Keratinocyte (primary cell): ENCODE data around the gene SAFB. TPM values are rescaled to one million over a fixed set of nuclear protein-coding genes. Genes with fewer than 3 reads are reported as not detected.

ENCODE experiments used
- DNase-seq: peaks from one replicate; pipeline ENCODE4 v3.0.0-alpha.2; 2011; ENCODE audit warnings: low read depth, missing footprints, low spot score
- FAIRE-seq: peaks from 2 replicates; lab custom pipeline; 2011; peaks lifted over from hg19 to GRCh38; lab: Jason Lieb, UNC
- H2AFZ ChIP-seq: 2 replicates; pipeline ENCODE4 v1.6.0; 2012; ENCODE audit warnings: low read length, control low read depth, inconsistent platforms; ENCODE audit not compliant: control insufficient read depth
- H3K27ac ChIP-seq: 2 replicates; pipeline ENCODE4 v1.5.1; 2011; ENCODE audit warnings: low read length; ENCODE audit not compliant: control insufficient read depth, insufficient read depth
- H3K27me3 ChIP-seq: 3 replicates; pipeline ENCODE4 v1.6.0; 2011; ENCODE audit warnings: low read length; ENCODE audit not compliant: control insufficient read depth, insufficient read depth; ENCODE audit errors: extremely low read depth
- H3K36me3 ChIP-seq, 2 experiments: 2 replicates in 1 of 2; 3 replicates in 1 of 2; pipeline ENCODE4 v1.5.1; 2011; ENCODE audit warnings: low read length in 2 of 2, mild to moderate bottlenecking in 1 of 2; ENCODE audit not compliant: control insufficient read depth in 2 of 2, insufficient read depth in 2 of 2; ENCODE audit errors: extremely low read depth in 1 of 2
- H3K4me1 ChIP-seq: 3 replicates; pipeline ENCODE4 v1.5.1; 2011; ENCODE audit warnings: low read length; ENCODE audit not compliant: control insufficient read depth, insufficient read depth; ENCODE audit errors: extremely low read depth
- H3K4me2 ChIP-seq: 3 replicates; pipeline ENCODE4 v1.6.0; 2011; ENCODE audit warnings: low read depth, low read length; ENCODE audit not compliant: control insufficient read depth, insufficient read depth; ENCODE audit errors: extremely low read depth
- H3K4me3 ChIP-seq, 3 experiments: fragments of 200-600 bp in 1 of 3; sonication (generic) in 1 of 3; 2 replicates in 2 of 3; 3 replicates in 1 of 3; pipeline ENCODE4 v1.5.1; 2011 to 2016; ENCODE audit warnings: low read length in 3 of 3, mild to moderate bottlenecking in 3 of 3, control low read depth in 2 of 3, inconsistent platforms in 1 of 3, low read depth in 1 of 3, mixed read lengths in 1 of 3, mixed run types in 1 of 3, moderate library complexity in 1 of 3; ENCODE audit not compliant: control insufficient read depth in 2 of 3, insufficient read depth in 2 of 3; ENCODE audit errors: extremely low read depth in 1 of 3
- H3K79me2 ChIP-seq: 2 replicates; pipeline ENCODE4 v1.6.0; 2012; ENCODE audit warnings: low read length; ENCODE audit not compliant: control insufficient read depth, insufficient read depth
- H3K9ac ChIP-seq: 3 replicates; pipeline ENCODE4 v1.6.0; 2011; ENCODE audit warnings: low read length; ENCODE audit not compliant: control insufficient read depth, insufficient read depth; ENCODE audit errors: extremely low read depth
- H3K9me1 ChIP-seq: 3 replicates; pipeline ENCODE4 v1.6.0; 2011; ENCODE audit warnings: low read length; ENCODE audit not compliant: control insufficient read depth, insufficient read depth; ENCODE audit errors: extremely low read depth
- H3K9me3 ChIP-seq: 2 replicates; pipeline ENCODE4 v1.5.1; 2012; ENCODE audit warnings: low read depth, low read length; ENCODE audit not compliant: control insufficient read depth
- H4K20me1 ChIP-seq: 3 replicates; pipeline ENCODE4 v1.6.0; 2011; ENCODE audit warnings: low read length; ENCODE audit not compliant: control insufficient read depth, insufficient read depth; ENCODE audit errors: extremely low read depth
- EZH2 ChIP-seq: IDR thresholded peaks from one replicate; pipeline ENCODE4 v1.6.1; 2012; ENCODE audit warnings: inconsistent platforms, mild to moderate bottlenecking, low read length, moderate library complexity
- dilution Hi-C: fragments of 300-500 bp; cut with MboI; formaldehyde crosslinking; loops from one replicate; pipeline ENCODE4 v1.7.0; 2020; ENCODE audit warnings: low sequenced_read_pairs; ENCODE audit not compliant: extremely low pct_ligation_motif_present
- polyA plus RNA-seq, 5 experiments: library from polyadenylated mRNA; depleted of rRNA in 3 of 5; stranded (reverse) in 3 of 5; stranded (forward) in 1 of 5; unstranded in 1 of 5; fragments of >200 nt; gene quantifications; 1 replicate in 1 of 5; 2 replicates in 3 of 5; 3 replicates in 1 of 5; pipeline versions ENCODE4 v1.2.1 to v1.2.3, GENCODE V29; 2011 to 2012; ENCODE audit warnings: missing spikeins in 2 of 5, low read depth in 1 of 5, low replicate concordance in 1 of 5
- small RNA-seq, 3 experiments: library from RNA; depleted of rRNA; stranded (forward); fragments of <200 nt; gene quantifications; one replicate each; pipeline ENCODE3, GENCODE V24; 2012; ENCODE audit warnings: low read depth in 3 of 3, low replicate concordance in 1 of 3; ENCODE audit not compliant: insufficient read length in 3 of 3
- TF ChIP-seq, protein P1 (sequence below), 3 experiments: IDR thresholded peaks in 1 of 3; conservative IDR thresholded peaks in 1 of 3; optimal IDR thresholded peaks in 1 of 3; 2 replicates in 2 of 3; 3 replicates in 1 of 3; pipeline versions ENCODE3 to v1.5.1; 2011; ENCODE audit warnings: low read length in 3 of 3, mild to moderate bottlenecking in 3 of 3, moderate library complexity in 2 of 3, control low read depth in 1 of 3, inconsistent platforms in 1 of 3; ENCODE audit not compliant: insufficient read depth in 2 of 3; ENCODE audit errors: extremely low read depth in 1 of 3

The SAFB gene
- polyA plus RNA-seq, 1 donor (not counting 4 experiments of a cell fraction or from before 2014, with no cell fraction given), result 34.0 TPM

DNA sequence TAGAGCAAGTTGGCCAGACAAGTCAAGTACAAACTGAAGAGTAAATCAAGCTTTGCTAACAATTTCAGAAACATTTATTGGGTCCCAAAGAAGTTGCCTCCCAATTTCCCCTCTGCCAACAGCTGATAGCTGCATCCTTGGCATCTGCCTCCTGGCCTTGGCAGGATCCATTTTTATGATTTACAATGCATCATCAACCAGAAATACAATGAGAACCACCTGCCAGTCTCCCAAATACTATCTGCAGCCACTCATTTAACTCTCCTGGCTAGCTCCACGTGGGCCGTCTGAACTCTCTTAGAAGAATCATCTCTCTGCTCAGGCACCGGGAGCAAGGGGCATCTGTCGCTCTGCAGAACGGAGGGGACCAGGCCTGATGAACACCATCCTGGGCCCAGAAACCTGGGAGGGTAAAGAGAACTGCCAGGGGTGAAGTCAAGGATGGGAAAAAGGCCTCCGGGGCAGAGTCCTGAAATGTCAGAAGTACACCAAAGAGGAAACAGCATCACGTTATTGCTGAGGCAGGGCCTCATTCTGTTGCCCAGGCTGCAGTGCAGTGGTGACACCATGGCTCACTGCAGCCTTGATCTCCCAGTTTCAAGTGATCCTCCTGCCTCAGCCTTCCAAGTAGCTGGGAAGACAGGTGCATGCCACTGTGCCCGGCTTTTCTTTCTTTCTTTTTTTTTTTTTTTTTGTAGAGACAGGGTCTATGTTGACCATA lies 94.5 kb downstream of the SAFB start:
- H3K4me3 ChIP-seq, result peak overlapping the region in 1 of 3 experiments; percentile 91
- H3K4me2 ChIP-seq, result peak overlapping the region; percentile 92
- H3K27ac ChIP-seq, result peak overlapping the region; percentile 96
- H3K27me3 ChIP-seq, result no peaks in the 10 kb centered on the region
- no peak for DNase-seq
- TF ChIP-seq EZH2, result no peak
- TF ChIP-seq, protein P1, sequence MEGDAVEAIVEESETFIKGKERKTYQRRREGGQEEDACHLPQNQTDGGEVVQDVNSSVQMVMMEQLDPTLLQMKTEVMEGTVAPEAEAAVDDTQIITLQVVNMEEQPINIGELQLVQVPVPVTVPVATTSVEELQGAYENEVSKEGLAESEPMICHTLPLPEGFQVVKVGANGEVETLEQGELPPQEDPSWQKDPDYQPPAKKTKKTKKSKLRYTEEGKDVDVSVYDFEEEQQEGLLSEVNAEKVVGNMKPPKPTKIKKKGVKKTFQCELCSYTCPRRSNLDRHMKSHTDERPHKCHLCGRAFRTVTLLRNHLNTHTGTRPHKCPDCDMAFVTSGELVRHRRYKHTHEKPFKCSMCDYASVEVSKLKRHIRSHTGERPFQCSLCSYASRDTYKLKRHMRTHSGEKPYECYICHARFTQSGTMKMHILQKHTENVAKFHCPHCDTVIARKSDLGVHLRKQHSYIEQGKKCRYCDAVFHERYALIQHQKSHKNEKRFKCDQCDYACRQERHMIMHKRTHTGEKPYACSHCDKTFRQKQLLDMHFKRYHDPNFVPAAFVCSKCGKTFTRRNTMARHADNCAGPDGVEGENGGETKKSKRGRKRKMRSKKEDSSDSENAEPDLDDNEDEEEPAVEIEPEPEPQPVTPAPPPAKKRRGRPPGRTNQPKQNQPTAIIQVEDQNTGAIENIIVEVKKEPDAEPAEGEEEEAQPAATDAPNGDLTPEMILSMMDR (optimal IDR thresholded peaks at IDR 0.05 in 1 of 3, IDR thresholded peaks at IDR 0.05 in 1 of 3, conservative IDR thresholded peaks at IDR 0.05 in 1 of 3; ENCODE audit: extremely low read depth in 1 of 3, insufficient read depth in 2 of 3, low read length in 3 of 3), result no peak
- no peak overlapping the region for H2AFZ ChIP-seq
- H3K36me3 ChIP-seq, result peaks cover 17 to 35% of the 10 kb centered on the region in 2 experiments
- no peaks in the 10 kb centered on the region for H3K9me1 ChIP-seq
- peak overlapping the region; percentile 99 for H3K9ac ChIP-seq
- FAIRE-seq, result no peak
- no peaks in the 10 kb centered on the region for H3K9me3 ChIP-seq
- peaks cover 51% of the 10 kb centered on the region for H3K79me2 ChIP-seq
- dilution Hi-C loops, result no loop called here
- peaks cover 13% of the 10 kb centered on the region for H4K20me1 ChIP-seq
- peaks cover 19% of the 10 kb centered on the region for H3K4me1 ChIP-seq

Small RNA genes within 50 kb of the gene (small RNA-seq; reads per million reads assigned to genes)
- gene SNRPEP4, result 0 reads per million in 3 experiments

Other genes with a start within 250 kb of the SAFB start
- not detected in 3 replicates for gene ZNRF4, start 167.7 kb upstream of the SAFB start, polyA plus RNA-seq
- gene TINCR, start 55.1 kb upstream of the SAFB start, polyA plus RNA-seq, result 5.6 to 20.3 TPM (median 9.7 TPM) in 3 replicates
- 8.0 to 17.5 TPM (median 15.3 TPM) in 3 replicates for gene SAFB2, start 307 bp upstream of the SAFB start, polyA plus RNA-seq
- gene MICOS13, start 57.4 kb downstream of the SAFB start, polyA plus RNA-seq, result 28.5 to 80.5 TPM (median 35.2 TPM) in 3 replicates
- 3.3 to 9.1 TPM (median 3.7 TPM) in 3 replicates for gene HSD11B1L, start 57.9 kb downstream of the SAFB start, polyA plus RNA-seq
- gene RPL36, start 67.2 kb downstream of the SAFB start, polyA plus RNA-seq, result 562 to 1,236 TPM (median 636 TPM) in 3 replicates
- gene LONP1, start 97.1 kb downstream of the SAFB start, polyA plus RNA-seq, result 24.2 to 29.6 TPM (median 27.7 TPM) in 3 replicates
- not detected in 3 replicates for gene CATSPERD, start 97.6 kb downstream of the SAFB start, polyA plus RNA-seq
- 0.55 to 1.4 TPM (median 0.76 TPM) in 3 replicates for gene PRR22, start 161.7 kb downstream of the SAFB start, polyA plus RNA-seq
- gene DUS3L, start 168.1 kb downstream of the SAFB start, polyA plus RNA-seq, result 12.0 to 14.9 TPM (median 14.2 TPM) in 3 replicates
- not detected in 3 replicates for gene NRTN, start 182.0 kb downstream of the SAFB start, polyA plus RNA-seq
- not detected in 3 replicates for gene FUT6, start 216.6 kb downstream of the SAFB start, polyA plus RNA-seq
- gene FUT3, start 228.4 kb downstream of the SAFB start, polyA plus RNA-seq, result 2.6 to 3.0 TPM (median 2.9 TPM) in 3 replicates
- 0.03 TPM in 1 of 3 replicates, not detected in the others for gene FUT5, start 247.5 kb downstream of the SAFB start, polyA plus RNA-seq